Activated T-cell treated with anti-CD3 and anti-CD28 coated beads for 48 hours (primary cell): ENCODE measurements around the gene FHAD1.
"Not testable (repeated sequence)": the region's sequence is repeated elsewhere in the genome, so short reads cannot be mapped to it uniquely, and the experiment has no call there.

Experiments
- DNase-seq: peaks from one replicate; pipeline ENCODE4 v3.0.0-alpha.2; 2020; ENCODE audit warnings: low read depth

Gene FHAD1

GRCh38 chr1:15305468-15305770 is 58.4 kb downstream of the FHAD1 start:
- no peak for DNase-seq

- not testable (repeated sequence) for DNase-seq
Observed at GRCh38 chr1:15306352-15306751, 59.3 kb downstream of the FHAD1 start.

GRCh38 chr1:15308135-15308534 is 61.1 kb downstream of the FHAD1 start:
- DNase-seq: no peak

GRCh38 chr1:15308621-15309027 is 61.6 kb downstream of the FHAD1 start:
- no peak for DNase-seq

GRCh38 chr1:15309687-15310086 is 62.7 kb downstream of the FHAD1 start:
- no peak for DNase-seq

- no peak for DNase-seq
Observed at GRCh38 chr1:15310544-15310943, 63.5 kb downstream of the FHAD1 start.

- no peak for DNase-seq
Observed at GRCh38 chr1:15311122-15311822, 64.2 kb downstream of the FHAD1 start.

- no peak for DNase-seq
Observed at GRCh38 chr1:15311880-15312279, 64.9 kb downstream of the FHAD1 start.

GRCh38 chr1:15312626-15313411 is 65.8 kb downstream of the FHAD1 start:
- no peak for DNase-seq

GRCh38 chr1:15314328-15315281 is 67.6 kb downstream of the FHAD1 start:
- DNase-seq: no peak

- DNase-seq: no peak
Observed at GRCh38 chr1:15315815-15316214, 68.8 kb downstream of the FHAD1 start.

- DNase-seq: no peak
Observed at GRCh38 chr1:15316510-15316909, 69.5 kb downstream of the FHAD1 start.

- no peak for DNase-seq
Observed at GRCh38 chr1:15320267-15320666, 73.2 kb downstream of the FHAD1 start.

GRCh38 chr1:15321601-15322000 is 74.6 kb downstream of the FHAD1 start:
- DNase-seq: no peak

GRCh38 chr1:15322648-15323350 is 75.8 kb downstream of the FHAD1 start:
- no peak for DNase-seq

- DNase-seq: peak; percentile 48
Observed at GRCh38 chr1:15323351-15323988, 76.4 kb downstream of the FHAD1 start.

GRCh38 chr1:15323989-15324868 is 77.2 kb downstream of the FHAD1 start:
- no peak for DNase-seq

GRCh38 chr1:15324869-15325335 is 77.9 kb downstream of the FHAD1 start:
- no peak for DNase-seq

GRCh38 chr1:15325375-15326085 is 78.5 kb downstream of the FHAD1 start:
- DNase-seq: no peak
